CD4-positive, alpha-beta T cell treated with Interleukin-15 for 4 hours (primary cell): ENCODE measurements around the gene MIF4GD.
"Not testable (repeated sequence)": the region's sequence is repeated elsewhere in the genome, so short reads cannot be mapped to it uniquely, and the experiment has no call there.

Experiments used
- DNase-seq: peaks from one replicate; pipeline ENCODE4 v3.0.0-alpha.2; 2020; ENCODE audit warnings: low spot score

MIF4GD gene

DNA sequence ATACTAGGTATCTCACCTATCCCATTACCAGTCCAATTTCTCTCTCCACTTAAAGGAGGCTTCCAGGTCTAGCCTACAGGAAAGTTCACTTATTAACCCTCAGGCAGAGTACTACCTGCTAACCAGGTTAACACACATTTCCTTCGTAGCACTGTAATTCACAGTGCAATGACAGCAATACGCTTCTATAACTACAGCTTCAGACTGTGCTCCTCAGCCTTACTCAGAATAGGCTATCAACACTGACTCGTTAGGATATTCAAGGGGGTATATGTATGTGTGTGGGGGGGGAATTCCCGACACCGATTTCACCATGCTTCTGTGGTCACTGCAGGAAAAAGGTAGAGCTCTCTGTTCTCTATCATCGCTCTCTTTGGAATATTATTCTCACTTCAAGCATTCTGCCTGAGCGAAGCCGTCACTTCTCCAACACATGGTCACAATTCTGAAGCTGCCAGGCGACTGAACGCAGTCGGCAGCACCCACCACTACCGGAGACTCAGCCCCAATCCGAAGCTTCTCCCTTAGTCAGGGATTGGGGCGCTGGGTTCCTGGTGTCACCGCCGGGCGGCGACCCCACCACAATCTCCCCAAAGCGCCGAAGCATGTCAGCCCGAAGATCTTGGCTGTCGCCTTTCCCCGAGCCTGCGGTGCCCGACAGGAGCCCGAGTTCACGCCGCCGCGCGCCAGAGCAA is 10.2 kb downstream of the MIF4GD start:
- DNase-seq, result peak; percentile 53

DNA sequence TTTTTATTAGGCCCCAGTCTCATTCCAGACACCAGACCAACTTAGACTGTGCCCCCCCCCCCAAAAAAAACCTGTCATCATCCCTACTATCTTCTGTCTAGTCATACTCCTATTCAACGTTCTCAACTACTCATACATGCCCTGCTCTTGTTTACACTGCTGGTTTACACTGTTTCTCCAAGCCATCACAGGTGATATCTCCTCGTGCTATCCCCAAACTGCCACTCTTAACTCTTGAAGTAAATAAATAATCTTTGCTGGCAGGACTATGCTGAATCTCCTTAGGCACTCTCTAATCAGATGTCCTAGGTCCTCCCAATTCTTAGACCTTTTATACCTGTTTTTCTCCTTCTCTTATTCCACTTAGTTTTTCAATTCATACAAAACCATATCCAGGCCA is 13.8 kb downstream of the MIF4GD start:
- not testable (repeated sequence) for DNase-seq

DNA sequence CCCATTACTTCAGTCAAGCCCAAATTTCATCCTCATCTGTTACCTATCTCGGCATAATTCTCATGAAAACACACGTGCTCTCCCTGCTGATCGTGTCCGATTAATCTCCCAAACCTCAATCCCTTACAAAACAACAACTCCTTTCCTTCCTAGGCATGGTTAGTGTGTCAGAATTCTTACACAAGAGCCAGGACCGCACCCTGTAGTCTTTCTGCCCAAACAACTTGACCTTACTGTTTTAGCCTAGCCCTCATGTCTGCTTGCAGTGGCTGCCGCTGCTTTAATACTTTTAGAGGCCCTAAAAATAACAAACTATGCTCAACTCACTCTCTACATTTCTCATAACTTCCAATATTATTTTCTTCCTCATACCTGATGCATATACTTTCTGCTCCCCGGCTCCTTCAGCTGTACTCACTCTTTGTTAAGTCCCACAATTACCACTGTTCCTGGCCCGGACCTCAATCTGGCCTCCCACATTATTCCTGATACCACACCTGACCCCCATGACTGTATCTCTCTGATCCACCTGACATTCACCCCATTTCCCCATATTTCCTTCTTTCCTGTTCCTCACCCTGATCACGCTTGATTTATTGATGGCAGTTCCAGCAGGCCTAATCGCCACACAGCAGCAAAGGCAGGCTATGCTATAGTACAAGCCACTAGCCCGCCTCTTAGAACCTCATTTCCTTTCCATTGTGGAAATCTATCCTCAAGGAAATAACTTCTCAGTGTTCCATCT is 14.9 kb downstream of the MIF4GD start:
- DNase-seq, result not testable (repeated sequence)

DNA sequence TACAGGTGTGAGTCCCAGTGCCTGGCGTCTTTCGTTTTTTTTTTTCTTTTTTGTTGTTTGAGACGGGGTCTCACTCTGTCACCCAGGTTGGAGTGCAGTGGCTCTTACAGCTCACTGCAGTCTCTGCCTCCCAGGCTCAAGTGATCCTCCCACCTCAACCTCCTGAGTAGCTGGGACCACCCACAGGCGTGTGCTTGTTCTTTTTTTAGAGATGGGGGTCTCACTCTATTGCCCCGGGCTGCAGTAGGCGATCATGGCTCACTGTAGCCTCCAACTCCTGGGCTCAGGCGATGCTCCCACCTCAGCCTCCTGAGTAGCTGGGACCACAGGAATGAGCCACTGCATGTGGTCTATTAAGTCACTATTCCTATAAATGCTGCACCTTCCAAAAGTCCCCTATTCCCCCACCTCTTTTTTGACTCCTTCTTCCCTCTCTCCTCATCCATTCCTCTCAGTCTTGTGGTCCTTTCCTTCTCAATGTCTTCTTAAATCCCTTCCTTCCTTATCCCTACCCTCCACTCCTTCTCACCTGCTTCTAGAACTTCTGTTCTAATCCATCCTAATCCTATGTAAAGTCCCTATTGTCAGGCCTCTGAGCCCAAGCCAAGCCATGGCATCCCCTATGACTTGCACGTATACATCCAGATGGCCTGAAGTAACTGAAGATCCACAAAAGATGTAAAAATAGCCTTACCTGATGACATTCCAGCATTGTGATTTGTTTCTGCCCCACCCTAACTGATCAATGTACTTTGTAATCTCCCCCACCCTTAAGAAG is 18.8 kb downstream of the MIF4GD start:
- DNase-seq, result no peak

DNA sequence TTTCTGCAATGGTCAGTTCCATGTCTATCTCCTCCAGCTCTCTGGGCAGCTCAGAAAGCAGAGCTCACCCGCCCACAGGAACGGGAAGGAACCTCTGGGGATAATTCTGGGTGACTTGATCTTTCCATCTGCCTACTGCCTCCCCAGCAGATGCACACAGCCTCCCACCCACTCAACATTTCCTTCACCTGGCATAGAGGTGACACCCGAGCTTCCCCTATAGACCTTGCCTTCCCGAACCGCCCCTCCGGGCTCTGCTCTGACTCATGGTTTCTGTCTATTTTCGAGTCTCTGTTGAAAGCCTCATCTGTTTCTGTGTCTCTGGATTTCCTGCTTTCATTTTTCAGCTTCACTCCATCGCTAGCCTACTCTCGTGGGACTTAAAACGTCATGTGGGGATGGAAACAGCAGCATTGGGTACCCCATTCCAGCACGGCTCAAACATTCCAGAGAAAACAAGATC is 21.0 kb downstream of the MIF4GD start:
- DNase-seq, result peak; percentile 69

DNA sequence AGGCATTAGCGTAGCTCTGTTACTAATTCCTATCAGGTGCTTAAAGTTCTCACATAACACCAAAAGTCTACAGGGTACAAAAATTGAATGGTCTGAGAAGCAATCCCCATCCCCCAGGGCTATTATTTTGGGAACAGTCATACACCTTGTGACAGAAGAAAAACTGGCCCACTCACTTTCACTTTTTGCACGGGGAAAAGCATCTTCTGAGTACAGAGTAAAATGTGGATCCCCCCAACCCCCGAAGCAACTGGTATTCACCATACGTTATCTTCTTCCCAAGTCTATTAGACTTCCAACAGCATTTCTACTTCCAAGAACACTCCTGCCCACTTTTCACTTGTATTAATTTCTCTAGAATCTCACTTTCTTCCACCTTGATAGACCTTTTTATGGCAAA is 21.5 kb downstream of the MIF4GD start:
- DNase-seq, result no peak

DNA sequence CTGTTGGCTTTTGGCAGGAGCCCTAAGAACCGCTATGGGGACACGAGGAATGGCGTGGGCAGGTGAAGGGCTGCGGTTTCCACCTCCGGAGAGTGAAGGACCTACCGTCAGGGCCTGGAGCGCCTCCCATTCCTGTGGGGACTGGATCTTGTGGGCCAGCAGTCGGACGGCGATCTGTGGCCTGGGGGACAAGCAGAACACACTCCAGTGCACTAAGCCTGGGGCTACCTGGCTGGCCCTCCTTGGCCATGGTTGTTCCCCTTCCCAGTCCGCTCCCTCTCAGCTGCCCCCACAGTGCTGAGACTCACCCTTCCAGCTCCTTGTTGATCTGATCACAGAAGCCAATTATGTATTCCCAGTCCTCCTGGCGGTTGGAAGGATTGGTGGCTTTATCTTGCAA is 24.6 kb downstream of the MIF4GD start:
- no peak for DNase-seq

DNA sequence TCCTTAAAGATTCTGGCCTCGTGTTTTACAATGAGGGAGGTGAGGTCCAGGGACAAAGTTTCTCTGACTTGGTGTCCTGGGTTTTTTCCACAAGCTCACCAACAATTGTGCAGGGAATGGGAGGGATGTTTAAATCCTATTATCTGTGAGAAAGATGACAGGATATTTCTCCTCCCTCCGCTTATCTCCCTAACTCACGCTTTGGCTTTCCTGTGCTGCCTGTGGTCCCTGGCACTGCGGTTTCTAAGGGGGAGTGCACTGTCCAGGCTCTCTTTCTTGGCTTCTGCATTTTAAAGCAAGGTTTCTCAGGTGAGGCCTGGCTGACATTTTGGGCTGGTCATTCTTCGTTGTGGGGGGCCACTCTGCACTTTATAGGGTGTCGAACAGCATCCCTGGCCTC is 26.0 kb downstream of the MIF4GD start:
- no peak for DNase-seq

DNA sequence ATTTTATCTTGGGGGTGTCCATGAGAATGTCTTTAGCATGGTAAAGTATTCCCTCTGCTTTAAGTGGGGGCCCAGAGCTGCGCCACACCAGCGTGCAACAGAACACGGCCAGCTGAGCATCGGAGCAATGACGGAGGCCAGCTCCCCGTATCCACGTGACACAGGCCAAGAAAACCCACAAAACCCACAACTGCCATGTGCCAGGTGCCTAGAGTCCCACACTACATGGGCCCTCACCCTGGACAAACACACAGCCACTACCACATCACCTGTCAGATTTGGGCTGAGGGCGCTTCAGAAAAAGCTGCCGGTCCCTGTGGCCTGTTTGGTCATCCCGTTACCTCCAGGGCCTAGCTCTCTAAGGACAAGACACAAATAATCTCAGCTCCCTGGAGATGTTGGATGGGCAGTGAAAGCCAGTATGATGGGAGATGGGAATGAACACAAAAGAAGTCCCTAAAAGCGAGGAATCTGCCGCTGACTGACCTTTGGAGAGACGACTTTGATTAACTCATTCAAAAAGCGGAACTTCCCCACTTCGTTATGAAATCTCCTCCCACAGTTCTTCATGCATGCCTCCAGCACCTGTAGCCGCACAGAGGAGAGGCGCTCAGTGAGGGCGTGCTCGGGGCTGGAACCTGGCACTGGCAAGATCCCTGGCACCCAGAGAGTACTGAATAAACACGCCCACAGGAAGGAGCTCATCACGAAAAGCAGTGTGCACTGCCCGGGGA is 26.7 kb downstream of the MIF4GD start:
- no peak for DNase-seq

DNA sequence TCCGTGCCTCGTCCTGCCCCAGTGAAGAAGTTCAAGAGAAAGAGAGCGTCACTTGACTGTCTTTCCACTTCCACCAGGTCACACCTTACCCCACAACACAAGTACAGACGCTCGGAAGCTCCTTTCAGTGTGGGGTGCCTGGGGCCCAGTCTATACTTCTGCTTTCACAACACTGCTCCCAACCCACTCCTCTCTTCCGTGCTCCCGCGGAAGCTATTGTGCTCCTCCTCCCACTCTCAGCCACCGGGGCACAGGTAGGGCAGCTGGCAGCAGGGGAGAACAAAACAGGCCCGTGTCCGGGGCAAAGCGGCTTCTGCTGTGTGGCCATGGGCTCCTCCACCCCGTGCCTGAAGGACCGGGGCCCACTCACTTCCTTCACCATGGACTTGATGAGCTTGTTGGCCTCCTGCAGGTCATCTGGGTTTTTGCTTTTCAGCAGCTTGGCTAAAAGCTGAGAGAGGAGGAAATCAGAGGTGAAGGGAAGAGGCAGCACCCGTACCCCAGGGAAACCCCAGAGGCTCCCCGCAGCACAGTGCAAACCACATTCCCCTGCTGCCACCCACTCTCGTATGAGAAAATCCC is 28.5 kb downstream of the MIF4GD start:
- DNase-seq, result peak; percentile 41

DNA sequence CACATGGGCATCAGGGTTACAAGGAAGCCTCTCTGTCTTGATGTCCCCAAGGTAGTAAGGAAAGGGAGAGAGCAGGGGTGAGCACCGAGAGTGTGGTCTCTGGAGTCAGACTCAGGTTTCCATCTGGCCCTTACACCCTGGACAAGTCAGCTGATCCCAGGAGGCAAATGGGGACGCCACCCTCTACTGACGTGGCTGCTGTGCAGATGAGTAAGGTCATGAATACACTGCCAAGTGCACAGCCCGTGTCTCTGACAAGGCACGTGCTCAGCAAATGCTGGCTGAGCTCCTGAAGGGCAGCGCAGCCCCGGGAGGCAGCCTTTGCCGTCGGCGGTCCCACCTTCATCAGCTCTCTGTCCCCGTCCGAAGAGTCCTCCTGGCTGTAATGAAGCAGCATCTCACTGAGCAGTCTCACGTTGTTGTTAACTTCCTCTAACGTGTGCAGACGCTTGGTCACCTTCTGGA is 29.0 kb downstream of the MIF4GD start:
- peak; percentile 13 for DNase-seq

DNA sequence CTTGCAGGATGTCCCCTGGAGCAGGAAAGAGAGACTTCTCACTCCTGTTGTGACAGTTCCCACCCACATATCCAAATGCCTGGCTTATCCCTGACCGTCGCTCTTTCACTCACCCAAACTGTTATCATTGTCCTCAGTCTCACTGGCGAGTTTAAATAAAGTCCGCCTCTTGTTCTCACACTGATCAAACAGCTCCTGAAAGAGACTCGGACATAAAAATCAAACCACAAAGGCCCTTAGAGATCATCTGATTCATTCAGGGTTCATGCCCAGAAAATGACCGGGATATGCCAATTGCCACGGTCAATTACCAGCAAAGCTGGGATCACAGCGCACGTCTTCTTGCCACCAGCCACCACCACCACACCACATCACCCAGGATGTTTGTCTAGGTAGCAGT is 29.5 kb downstream of the MIF4GD start:
- DNase-seq, result no peak

DNA sequence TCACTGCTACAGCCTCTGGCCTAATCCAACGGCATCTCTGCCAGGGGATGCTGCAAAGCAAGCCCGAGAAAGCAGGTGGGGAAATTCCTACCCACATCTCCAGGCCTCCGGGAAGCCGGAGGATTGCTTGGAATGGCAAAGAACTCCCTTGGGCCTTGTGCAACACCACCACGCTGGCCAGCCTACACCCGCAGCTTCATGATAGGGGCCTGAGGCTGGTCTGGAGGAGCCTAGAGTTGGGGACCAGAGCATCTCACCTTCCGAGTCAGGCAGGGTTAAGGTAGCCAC is 29.9 kb downstream of the MIF4GD start:
- DNase-seq, result no peak

DNA sequence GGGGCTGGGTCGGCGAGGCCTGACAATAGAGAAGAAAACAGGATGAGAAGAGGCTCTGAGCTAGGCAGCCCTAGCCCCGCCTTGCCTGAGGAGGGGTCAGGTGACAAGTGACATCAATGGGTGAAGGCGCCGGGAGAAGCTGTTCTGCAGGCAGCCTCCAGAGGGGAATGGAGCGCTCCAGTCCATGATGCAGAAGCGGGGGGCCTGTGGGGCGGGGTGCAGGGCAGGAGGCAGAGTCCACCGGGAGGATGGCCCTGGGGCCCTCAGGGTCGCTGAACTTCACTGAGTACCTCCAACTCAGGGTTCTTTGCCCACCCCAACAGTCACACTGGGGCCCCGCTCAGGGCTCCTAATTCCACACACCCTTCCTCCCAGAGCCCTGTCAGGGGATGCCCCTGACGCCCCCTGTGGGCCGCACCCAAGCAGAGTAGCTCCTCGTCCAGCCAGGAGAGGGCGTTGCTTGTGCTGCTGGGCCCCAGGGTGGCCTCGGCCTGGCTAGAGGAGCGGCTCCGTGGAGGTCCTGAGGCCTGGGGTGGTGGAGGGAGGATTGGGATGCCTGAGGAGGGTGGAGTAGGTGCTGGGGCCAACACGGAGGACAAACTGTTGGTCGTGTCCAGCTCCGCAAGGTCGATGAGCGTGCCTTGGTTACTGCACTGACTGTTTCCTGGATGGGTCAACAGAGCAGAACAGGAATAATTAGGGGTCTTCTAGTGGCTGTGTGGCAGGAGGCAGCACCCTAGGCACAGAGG is 30.5 kb downstream of the MIF4GD start:
- DNase-seq, result no peak

DNA sequence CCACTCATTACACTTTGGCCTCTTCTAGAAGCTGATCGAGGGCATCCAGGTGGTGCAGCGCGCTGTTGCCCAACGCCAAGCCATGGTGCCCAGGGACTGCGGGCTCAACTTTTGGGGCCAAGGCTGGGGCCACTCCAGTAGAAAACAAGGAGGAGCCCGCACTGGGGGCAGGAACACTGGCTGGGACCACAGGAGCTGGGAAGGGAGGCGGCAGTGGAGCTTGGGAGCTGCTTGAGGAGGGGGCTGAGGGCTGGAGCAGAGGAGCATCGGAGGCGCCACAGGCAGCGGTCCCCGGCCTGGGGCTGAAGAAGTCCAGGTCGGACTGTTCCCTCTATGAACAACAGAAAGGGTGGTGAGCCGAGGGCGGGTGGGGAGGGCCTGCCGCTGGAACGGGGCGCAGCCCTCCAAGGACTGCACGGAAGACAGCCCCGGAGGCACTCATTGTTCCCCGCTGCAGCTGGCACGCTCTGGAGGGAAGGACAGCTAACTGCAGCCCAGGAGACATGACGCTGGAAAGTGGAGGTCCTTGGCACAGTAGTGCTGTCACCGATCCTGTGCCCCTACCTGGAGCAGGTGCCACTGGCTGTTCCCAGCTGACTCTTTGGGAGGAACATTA is 31.1 kb downstream of the MIF4GD start:
- no peak for DNase-seq

DNA sequence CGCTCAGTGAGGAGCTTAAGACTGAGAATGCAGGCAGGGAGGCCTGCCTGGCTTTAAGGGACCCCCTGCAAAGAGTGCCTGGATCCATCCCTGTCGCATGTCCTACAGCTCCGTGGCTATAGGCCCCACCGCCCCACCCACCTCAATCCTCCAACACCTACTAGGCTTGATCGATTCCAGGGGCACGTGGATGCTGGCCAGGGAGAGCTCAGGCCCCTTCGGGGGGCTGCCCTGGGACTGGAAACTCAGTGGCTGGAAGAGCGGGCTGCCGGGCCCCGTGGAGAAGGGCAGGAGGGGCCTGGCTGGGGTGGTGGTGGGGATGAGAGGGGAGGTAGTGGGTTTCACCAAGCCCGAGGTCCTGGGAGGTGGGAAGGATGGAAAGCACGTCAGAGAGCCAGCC is 31.8 kb downstream of the MIF4GD start:
- no peak for DNase-seq

DNA sequence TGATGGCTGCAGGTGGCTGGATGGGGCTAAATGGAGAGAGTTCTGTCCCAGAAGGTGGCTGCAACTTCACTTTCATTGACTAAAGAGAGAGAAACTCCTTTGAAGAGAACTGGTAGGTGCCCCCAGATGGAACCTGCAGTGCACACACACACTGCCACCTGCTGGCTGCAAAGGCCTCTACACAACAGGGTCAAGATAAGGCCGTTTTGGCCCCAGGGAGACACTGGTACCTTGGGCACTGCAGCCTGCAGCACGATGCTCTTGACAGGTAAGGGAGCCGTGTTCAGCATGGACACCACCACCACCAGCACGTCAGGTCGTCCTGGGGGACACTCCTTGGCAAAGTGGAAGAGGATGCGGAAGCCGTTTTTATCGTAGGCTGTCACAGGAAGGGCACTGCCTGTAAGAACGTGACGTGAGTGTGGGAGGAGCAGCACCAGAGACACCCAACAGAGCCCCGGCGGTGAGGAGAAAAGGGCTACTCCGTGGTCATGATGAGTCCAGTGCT is 32.3 kb downstream of the MIF4GD start:
- DNase-seq, result peak; percentile 60

DNA sequence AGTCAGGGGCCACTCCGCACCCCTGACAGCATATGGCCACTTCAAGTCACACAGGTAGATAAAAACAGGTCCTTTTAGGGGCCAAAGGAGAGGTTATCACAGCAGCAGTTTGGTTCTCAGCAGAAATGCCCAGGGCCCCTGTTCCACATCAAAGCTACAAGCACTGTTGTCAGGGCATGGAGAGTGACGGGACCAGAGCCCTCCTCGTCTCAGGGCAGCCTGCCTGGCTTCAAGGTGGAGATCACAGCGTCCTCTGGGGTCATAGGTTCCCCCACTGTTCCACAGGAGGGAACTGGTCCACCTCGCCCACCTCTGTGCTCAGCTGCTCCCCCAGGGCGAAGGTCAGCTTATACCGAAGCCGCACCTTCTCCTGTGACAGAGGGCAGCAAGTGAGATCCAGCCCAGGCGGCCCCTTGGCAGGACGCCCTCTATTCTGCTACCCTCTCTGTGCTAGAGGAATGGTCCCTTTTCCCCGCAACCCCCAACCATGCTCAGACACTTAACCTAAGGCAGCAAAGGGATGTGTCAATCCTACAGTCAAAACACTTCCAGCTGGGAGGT is 32.9 kb downstream of the MIF4GD start:
- no peak for DNase-seq

DNA sequence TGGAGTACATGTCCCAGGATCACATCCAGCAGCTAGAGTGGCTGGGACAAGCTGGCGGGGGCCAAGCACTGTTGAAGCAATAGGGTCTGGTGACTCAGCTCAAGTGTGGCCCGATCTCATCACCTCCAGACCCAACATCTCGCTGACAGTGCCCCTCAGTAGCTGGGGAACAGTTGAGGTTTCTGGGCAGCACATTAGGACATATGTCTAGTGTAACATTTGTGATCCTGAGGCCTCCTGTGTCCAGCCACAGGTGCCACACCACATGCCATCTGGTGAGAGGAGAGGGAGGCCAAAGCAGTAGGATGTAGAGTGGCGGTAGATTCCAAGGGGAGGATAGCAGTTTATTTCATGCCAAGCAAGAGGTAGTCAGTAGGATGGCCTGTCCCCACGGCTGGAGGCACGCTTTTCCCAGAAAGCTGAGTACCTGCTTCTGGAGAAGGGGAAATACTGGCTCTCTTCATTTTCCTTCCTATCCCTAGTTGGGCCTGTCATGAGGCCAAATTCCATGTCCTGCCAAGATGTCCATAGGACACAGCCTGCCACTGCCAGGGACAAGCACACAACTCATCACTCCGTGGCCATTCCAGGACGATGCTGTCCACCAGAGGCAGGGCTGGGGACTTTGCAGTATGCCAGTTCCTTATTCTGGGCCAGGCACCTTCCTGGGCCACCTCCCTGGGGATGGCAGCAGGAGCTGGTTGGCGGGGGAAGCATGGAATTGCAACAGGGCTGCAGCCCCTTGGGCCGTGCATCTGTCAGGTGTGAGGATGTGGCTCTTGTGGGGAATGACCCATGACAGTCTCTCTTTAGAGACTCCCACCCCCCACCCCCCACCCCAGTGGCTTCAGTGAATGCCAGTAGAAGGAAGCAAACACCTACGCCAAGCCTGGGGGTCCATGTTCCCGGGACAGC is 33.7 kb downstream of the MIF4GD start:
- DNase-seq, result no peak
